Right atrium auricular region (tissue), 2 donors: ENCODE measurements around the gene KLHDC9. TPM values are rescaled to one million over a fixed set of nuclear protein-coding genes. Genes with fewer than 3 reads are reported as not detected.

Source experiments
- DNase-seq: peaks from one replicate; pipeline ENCODE4 v3.0.0-alpha.2; 2019; ENCODE audit warnings: low spot score
- H3K27ac ChIP-seq, 2 donors: fragments of 200-600 bp; sonication (generic); 1 replicate in 1 of 2; 2 replicates in 1 of 2; pipeline ENCODE4 v1.5.1; 2016 to 2019
- H3K27me3 ChIP-seq, 2 donors: fragments of 200-600 bp; sonication (generic); one replicate each; pipeline versions ENCODE4 v1.5.1 to v1.6.0; 2017 to 2019
- H3K36me3 ChIP-seq: fragments of 200-600 bp; sonication (generic); one replicate; pipeline ENCODE4 v1.5.1; 2016
- H3K4me1 ChIP-seq, 2 donors: fragments of 200-600 bp; sonication (generic); one replicate each; pipeline versions ENCODE4 v1.5.1 to v1.6.0; 2017 to 2019
- H3K4me3 ChIP-seq, 2 donors: fragments of 200-600 bp; sonication (generic); 1 replicate in 1 of 2; 2 replicates in 1 of 2; pipeline ENCODE4 v1.5.1; 2017 to 2019; ENCODE audit warnings: mild to moderate bottlenecking in 1 of 2, moderate library complexity in 1 of 2
- H3K9me3 ChIP-seq, 2 donors: fragments of 200-600 bp; sonication (generic); one replicate each; pipeline ENCODE4 v1.5.1; 2019
- total RNA-seq, 2 donors: library from RNA; depleted of rRNA; stranded (reverse); fragments of >200 nt; gene quantifications; one replicate each; pipeline ENCODE4 v1.1.0, GENCODE V29; 2016
- TF ChIP-seq, protein P1 (sequence below), 2 donors: fragments of 200-600 bp; sonication (generic); IDR thresholded peaks; one replicate each; pipeline ENCODE4 v1.5.1; 2019; ENCODE audit warnings: antibody characterized with exemption in 2 of 2

The KLHDC9 gene
- total RNA-seq, 2 donors from 2014 or later, result 2.9 to 7.8 TPM

DNA sequence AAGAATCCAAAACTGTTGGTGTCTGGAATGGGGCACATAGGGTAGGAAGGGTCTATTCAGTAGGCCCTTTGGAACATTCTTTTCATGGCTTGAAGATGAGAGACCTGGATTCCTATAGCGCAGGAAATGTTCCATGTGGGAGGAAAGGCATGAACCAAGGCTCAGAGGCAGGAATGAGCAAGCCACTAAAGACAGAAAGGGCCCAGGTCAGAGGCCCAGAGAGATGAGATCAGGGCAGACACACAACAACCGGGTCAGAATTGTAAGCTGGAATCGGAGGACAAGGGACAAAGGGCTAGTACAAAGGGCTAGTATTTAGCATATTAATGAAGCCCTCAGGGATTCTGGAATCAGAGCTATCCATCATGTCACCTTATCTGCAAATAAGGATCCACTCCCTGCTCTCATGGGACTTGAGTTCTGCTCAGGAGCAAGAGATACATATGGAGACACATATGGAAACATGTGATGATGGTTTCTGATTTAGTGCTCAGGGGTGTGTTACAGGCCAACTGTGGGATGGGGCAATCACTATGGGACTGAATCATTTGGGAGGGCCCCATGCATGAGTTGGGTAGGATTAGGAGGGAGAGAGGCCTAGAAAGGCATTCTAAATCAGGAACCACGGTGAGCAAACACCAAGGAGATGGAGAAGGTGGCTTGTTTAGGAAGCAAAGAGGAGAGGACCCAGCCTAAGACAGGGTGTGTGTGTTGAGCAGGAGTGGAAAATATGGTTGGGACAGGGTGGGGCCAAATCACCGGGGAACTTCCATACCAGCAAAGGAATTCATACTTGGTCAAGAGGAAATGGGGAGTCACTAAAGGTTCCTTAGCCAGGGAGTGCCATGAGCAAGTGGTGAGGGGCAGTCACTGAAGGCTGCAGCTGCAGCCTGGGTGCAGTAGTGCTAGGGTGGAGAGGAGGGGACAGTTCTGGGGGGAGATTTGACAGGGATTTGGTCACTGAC lies 17.4 kb upstream of the KLHDC9 start:
- H3K27me3 ChIP-seq, result no peaks in the 10 kb centered on the region
- TF ChIP-seq, protein P1, sequence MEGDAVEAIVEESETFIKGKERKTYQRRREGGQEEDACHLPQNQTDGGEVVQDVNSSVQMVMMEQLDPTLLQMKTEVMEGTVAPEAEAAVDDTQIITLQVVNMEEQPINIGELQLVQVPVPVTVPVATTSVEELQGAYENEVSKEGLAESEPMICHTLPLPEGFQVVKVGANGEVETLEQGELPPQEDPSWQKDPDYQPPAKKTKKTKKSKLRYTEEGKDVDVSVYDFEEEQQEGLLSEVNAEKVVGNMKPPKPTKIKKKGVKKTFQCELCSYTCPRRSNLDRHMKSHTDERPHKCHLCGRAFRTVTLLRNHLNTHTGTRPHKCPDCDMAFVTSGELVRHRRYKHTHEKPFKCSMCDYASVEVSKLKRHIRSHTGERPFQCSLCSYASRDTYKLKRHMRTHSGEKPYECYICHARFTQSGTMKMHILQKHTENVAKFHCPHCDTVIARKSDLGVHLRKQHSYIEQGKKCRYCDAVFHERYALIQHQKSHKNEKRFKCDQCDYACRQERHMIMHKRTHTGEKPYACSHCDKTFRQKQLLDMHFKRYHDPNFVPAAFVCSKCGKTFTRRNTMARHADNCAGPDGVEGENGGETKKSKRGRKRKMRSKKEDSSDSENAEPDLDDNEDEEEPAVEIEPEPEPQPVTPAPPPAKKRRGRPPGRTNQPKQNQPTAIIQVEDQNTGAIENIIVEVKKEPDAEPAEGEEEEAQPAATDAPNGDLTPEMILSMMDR (IDR thresholded peaks at IDR 0.05), result no peak
- no peaks in the 10 kb centered on the region for H3K9me3 ChIP-seq
- no peaks in the 10 kb centered on the region for H3K36me3 ChIP-seq
- no peak overlapping the region for H3K4me3 ChIP-seq
- no peak for DNase-seq
- no peaks in the 10 kb centered on the region for H3K4me1 ChIP-seq
- H3K27ac ChIP-seq, result no peak overlapping the region

DNA sequence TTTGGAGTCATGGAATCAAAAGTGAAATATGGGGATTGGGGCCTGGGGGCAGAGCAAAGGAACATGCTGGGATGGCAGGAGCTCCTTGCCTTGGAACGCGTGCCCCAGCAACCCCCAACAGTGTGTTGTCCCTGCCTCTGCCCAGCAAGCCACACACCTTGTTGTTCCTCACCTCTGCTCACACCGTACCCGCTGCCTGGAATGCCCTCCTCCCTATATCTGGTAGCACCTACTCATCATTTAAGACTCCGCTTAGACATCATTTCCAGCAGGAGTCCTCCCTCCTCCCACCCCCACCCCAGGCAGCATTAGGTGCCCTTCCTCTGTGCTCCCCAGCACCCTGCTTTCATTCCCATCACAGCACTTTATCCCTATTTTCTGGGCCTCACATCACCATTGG lies 16.6 kb upstream of the KLHDC9 start:
- no peak overlapping the region for H3K27ac ChIP-seq
- TF ChIP-seq, protein P1 (IDR thresholded peaks at IDR 0.05), result no peak
- no peaks in the 10 kb centered on the region for H3K27me3 ChIP-seq
- no peak for DNase-seq
- H3K9me3 ChIP-seq, result no peaks in the 10 kb centered on the region
- H3K4me3 ChIP-seq, result no peak overlapping the region
- H3K36me3 ChIP-seq, result no peaks in the 10 kb centered on the region
- no peaks in the 10 kb centered on the region for H3K4me1 ChIP-seq

DNA sequence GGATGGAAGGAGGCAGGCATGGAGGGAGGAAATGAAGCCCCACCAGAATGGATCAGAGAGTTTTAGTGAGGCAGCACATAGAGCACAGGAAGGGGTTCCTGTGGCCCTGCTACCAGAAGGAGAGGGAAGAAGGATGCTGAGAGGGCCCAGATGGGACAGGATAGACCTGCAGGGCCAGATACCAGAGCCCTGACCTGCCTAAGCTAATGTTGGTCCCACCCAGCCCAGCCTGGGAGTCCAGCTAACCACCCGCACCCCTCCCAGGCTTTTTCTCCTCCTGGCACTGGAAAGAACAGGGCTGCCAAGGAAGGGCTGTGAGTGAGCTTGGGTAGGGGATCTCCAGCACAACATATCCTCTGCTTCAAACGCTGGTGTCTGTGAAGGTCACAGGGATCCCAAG lies 15.7 kb upstream of the KLHDC9 start:
- no peaks in the 10 kb centered on the region for H3K4me1 ChIP-seq
- no peak for DNase-seq
- H3K9me3 ChIP-seq, result no peaks in the 10 kb centered on the region
- H3K27me3 ChIP-seq, result no peaks in the 10 kb centered on the region
- TF ChIP-seq, protein P1 (IDR thresholded peaks at IDR 0.05), result no peak
- H3K27ac ChIP-seq, result peak overlapping the region in 1 of 2 donors; percentile 37
- H3K4me3 ChIP-seq, result no peak overlapping the region
- H3K36me3 ChIP-seq, result no peaks in the 10 kb centered on the region

DNA sequence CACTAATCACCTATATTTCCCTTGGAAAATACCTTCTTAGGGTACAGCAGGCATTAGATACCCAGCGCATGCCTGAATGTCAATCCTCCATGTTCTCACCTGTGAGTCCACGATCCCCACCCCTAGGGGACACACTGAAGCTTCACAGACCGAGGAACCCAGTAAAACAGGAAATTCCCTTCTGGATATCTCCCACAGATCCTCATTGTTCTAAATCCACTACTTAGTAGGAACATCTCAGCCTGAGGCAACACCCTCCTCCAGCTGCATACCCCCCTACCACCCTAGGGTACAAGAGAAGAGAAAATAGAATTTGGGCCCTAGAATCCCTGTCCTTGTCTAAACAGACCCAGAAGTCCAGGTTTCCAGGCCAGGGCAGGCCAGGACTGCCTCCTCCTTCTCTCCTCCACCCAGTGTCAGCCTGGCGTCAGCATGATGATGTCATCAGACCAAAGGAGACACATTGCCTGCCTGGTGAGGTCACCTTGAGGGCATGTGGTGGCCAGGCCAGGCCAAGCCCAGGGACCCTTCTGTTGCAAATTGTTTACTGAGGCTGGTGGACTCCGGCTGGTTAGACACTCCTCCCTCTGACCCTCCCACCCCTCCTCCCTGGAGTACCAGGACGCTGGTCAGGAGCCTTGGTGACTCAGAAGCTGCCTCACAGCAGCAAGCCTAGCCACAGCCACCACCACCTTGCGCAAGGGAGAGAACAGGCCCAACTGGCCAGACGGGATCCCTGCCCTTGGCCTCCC lies 15.0 kb upstream of the KLHDC9 start:
- no peak overlapping the region for H3K4me3 ChIP-seq
- DNase-seq, result peak; percentile 95
- peak overlapping the region; percentile 37 to 39 for H3K27ac ChIP-seq
- no peaks in the 10 kb centered on the region for H3K27me3 ChIP-seq
- no peaks in the 10 kb centered on the region for H3K36me3 ChIP-seq
- TF ChIP-seq, protein P1 (IDR thresholded peaks at IDR 0.05), result no peak
- no peaks in the 10 kb centered on the region for H3K9me3 ChIP-seq
- H3K4me1 ChIP-seq, result no peaks in the 10 kb centered on the region

DNA sequence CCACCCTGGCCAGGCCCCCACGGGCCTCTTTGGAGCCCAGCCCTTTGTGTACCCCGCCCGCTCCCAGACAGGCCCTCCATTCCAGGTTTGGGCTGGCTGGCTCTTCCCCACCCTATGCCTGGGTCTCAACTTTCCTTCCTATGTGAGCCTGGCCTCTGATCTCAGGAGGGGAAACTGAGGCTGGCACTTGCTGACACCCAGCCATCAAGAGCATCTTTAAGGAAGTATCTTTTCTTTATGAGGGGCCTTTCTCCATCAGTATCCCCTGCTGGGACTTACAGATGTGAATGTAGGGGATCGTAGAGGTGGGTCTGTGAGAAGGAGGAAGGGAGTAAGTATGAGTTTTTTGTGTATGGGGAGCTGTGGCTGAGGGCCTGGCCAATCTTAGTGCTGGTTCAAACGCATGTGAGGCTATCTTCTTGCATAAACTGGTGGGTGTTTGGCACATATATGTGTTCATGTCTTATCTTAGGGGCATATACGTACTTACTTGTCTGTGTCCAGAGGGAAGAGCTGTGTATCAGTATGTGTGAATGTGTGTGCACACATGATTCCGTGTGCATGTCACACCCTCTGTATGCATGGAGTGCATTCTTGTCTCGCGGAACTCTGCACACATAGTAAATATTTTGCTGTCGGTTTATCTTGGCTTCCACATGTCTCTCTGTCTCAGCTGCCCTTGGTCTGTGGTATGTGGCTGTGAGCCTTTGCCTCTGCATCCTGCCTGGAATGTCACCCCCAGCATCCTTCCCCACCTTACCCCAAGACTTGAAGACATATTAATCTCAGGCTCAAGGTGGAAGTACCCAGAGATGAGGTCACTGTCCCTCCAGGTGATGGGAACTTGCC lies 14.2 kb upstream of the KLHDC9 start:
- TF ChIP-seq, protein P1 (IDR thresholded peaks at IDR 0.05), result no peak
- H3K4me3 ChIP-seq, result no peak overlapping the region
- DNase-seq, result no peak
- no peaks in the 10 kb centered on the region for H3K27me3 ChIP-seq
- no peaks in the 10 kb centered on the region for H3K4me1 ChIP-seq
- H3K36me3 ChIP-seq, result no peaks in the 10 kb centered on the region
- H3K27ac ChIP-seq, result peak overlapping the region; percentile 35 to 39
- H3K9me3 ChIP-seq, result no peaks in the 10 kb centered on the region
